Caki2 (cell line): ENCODE results near the gene ARRDC1. TPM values are rescaled to one million over a fixed set of nuclear protein-coding genes. Genes with fewer than 3 reads are reported as not detected.

Experiments used
- DNase-seq: peaks from one replicate; pipeline ENCODE4 v3.0.0-alpha.2; 2015; ENCODE audit warnings: low read depth
- in situ Hi-C: cut with HindIII; loops from 2 replicates; pipeline ENCODE4 v1.10.0; 2016; ENCODE audit warnings: low sequenced_read_pairs, low pct_unique_long_range_greater_than_20kb, mixed read lengths
- total RNA-seq: library from RNA; depleted of rRNA; stranded (reverse); fragments of >200 nt; shearing (Covaris generic); gene quantifications from 2 replicates; pipeline ENCODE4 v1.2.3, GENCODE V29; 2014; ENCODE audit warnings: low replicate concordance

ARRDC1 gene
- total RNA-seq, 1 experiment from 2014 or later: 54.7 TPM

DNA sequence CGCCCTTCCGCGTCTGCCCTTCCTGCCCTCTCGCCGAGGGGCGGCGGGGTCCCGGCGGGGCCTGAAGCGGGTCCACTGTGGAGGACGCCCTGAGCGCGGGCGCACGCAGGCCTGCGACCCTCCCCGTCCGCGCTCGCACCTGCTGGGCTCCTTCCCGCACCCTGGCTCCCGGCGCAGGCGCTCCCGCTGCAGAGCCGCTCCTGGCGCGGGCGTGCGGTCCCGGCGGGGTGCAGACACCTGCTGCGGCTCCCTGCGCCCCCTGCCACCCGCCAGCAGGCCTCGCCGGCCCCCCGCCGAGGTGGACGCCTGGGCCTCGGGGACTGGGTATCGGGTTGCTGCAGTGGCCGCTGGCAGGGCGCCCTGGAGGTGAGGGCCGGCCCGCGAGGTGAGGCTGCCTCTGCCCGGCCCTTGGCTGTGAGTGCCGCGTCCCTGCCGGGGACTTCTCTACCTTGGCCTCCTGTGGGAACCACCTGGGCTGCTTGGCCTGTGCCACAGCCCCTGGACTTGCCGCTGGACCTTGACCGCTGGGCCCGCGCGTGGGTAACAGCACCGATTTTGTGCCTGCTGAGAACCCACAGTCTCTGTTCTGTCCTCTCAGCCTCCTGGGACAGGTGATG is 627 bp downstream of the ARRDC1 start:
- DNase-seq: no peak
- in situ Hi-C loops: no loop called here

- in situ Hi-C loops: no loop called here
- DNase-seq: no peak
These were observed 1.2 kb downstream of the ARRDC1 start for GRCh38 chr9:137606734-137607138.

- in situ Hi-C loops: no loop called here
- no peak for DNase-seq
These were observed 1.8 kb downstream of the ARRDC1 start for GRCh38 chr9:137607141-137607857.

GRCh38 chr9:137610944-137611343 is 5.5 kb downstream of the ARRDC1 start:
- in situ Hi-C loops: no loop called here
- DNase-seq: no peak

DNA sequence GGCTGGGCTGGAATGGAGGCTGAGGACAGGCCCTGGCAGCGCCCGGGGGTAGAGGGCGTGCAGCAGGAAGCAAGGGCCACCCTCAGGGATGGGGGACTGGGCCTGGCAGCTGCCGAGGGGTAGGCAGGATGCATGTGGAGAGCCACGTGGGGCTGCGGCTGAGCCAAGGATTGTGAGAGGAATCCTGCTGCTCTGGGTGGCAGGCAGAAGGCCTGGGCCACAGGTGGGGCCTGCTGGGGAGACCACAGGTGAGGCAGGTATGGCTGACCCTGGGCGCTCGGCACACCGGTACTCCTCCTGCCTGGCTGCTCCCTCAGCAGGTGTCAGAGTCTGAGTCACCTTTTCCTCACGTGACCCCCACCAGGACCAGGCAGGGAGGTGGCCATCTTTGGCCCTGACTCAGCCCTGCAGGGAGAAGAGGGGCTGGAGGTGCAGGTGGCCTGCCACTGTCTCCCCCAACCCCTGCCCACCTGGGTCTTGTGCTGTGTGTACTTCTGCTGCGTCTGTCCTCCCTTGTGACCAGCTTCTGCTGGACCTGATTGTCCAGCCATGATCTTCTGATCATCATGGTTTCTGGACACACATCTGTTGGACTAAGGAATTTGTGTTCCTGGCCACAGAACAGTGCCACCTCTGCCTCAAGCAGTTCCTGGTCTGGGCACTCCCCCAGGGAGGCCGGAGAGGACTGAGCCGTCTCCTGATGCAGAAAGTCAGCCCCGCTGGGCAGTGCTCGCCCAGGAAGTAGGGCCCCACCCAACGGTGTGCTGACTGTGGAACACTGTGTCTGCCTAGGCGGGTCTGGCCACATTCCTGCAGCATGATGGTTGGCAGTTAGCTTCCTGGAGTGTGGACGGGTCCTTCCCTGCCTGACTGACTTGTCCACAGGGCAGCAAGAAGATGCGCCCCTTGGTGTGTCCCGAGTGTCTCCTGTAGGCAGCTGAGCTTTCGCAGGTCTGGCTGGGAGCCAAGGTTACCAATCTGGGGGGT is 6.4 kb downstream of the ARRDC1 start:
- in situ Hi-C loops: no loop called here
- DNase-seq: peak; percentile 93

- no peak for DNase-seq
- in situ Hi-C loops: no loop called here
These were observed 7.3 kb downstream of the ARRDC1 start for GRCh38 chr9:137612741-137613142.

DNA sequence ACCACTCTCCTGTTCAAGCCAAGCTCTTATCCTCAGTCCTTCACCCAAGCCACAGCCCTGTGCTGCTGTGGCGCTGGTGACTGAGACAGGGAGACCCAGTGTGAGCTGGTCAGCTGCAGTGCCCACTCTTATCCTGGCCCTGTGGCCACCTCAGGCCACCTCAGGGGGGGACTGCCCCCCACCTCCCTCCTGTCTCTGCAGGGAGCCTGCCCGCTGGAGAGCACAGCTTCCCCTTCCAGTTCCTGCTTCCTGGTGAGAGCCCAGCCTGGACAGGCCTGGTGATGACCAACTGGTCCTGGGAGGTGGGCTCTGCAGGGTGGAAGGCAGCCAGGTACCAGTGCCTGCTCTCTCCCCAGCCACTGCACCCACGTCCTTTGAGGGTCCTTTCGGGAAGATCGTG is 7.8 kb downstream of the ARRDC1 start:
- no peak for DNase-seq
- in situ Hi-C loops: no loop called here

GRCh38 chr9:137613738-137614523 is 8.4 kb downstream of the ARRDC1 start:
- in situ Hi-C loops: no loop called here
- no peak for DNase-seq

DNA sequence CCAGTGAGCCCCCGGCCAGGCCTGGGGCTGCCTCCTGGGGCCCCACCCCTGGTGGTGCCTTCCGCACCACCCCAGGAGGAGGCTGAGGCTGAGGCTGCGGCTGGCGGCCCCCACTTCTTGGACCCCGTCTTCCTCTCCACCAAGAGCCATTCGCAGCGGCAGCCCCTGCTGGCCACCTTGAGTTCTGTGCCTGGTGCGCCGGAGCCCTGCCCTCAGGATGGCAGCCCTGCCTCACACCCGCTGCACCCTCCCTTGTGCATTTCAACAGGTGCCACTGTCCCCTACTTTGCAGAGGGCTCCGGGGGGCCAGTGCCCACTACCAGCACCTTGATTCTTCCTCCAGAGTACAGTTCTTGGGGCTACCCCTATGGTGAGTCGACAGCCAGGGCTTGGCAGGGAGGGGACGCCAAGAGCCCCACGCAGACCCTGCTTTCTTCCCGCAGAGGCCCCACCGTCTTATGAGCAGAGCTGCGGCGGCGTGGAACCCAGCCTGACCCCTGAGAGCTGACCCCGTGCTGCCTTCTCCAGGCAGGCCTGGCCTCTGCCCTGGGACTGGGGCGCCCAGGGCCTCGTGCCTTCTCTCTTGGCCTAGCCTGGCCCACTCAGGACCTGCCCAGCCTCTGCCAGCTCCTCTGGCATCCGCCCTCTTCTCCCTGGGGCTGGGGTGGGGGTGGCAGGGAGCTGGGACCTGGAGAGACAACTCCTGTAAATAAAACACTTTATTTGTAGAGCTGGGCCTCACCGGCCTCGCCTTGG is 9.3 kb downstream of the ARRDC1 start:
- DNase-seq: no peak
- in situ Hi-C loops: no loop called here

- in situ Hi-C loops: no loop called here
- DNase-seq: no peak
These were observed 9.9 kb downstream of the ARRDC1 start for GRCh38 chr9:137615387-137615871.

DNA sequence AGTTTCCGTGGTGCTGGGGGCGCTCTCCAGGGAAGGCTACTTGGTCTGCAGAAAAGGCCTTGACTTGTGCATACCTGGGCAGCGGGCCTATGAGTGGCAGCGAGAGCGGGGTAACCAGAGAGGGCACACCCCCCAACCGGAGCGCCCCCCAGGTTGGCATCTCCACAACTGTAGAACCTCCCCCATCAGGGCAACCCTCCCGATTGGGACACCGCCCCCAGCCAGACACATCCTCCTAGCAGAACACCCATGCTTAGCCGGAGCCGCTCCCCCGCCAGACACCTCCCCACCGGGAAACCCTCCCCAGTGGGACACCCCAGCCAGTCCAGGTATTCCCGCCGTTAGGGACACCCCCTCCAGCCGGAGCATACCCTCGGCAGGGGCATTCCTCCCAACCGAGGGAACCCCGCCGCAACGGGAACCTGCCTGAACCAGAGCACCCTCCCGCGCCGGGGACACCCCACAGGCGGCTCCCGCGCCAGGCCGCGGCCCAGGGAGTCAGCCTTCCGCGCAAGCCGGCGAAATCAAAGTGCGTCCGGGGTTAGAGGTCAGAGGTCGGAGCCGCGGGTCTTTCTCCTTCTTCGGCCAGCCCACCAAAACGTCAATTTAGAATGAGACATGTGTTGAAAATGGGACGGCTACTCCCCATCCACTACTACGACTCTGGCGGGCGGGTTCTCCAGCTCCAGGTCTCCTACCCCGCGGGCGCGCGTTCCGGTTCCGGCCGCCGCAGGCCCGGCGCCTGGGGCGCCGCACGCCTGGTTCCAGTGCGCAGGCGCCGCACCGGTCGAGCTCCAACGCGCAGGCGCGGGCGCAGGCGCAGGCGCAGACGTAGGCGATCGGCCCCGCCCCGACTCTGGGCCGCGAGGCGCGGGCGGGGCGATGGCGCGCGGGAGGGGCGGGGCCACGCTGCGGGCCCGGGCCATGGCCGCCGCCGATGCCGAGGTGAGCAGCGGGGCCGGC is 12.9 kb downstream of the ARRDC1 start, which contains the start of gene EHMT1:
Gene EHMT1 (plus strand): TSS at position 901 of the 963 bp plus-strand sequence. CDS start 24 bp downstream, at position 925.
- in situ Hi-C loops: no loop called here
- DNase-seq: peak; percentile 74

- in situ Hi-C loops: no loop called here
These were observed 14.0 kb downstream of the ARRDC1 start for GRCh38 chr9:137619240-137620047.

DNA sequence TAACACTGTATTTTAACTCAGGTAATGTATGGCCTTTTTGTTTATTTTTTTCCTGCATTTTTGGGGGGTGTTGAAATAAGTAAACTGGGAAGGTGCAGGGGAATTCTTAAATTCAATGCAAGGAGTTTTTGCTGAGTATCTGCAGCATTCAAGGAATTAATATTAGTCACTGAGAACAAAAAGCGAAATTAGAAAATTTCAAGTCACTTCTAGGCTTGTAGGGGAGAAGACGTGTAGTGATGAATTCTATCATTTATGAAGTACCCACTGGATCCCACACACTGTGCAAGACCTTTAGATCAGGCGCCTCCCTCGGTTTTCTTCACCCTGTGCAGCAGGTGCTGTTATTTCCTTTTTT is 14.5 kb downstream of the ARRDC1 start:
- DNase-seq: no peak
- in situ Hi-C loops: no loop called here

More at GRCh38 chr9:137619240-137620047, 14.0 kb downstream of the ARRDC1 start:
- DNase-seq: peak; percentile 30

- no peak for DNase-seq
- in situ Hi-C loops: no loop called here
These were observed 15.1 kb downstream of the ARRDC1 start for GRCh38 chr9:137620581-137620980.

DNA sequence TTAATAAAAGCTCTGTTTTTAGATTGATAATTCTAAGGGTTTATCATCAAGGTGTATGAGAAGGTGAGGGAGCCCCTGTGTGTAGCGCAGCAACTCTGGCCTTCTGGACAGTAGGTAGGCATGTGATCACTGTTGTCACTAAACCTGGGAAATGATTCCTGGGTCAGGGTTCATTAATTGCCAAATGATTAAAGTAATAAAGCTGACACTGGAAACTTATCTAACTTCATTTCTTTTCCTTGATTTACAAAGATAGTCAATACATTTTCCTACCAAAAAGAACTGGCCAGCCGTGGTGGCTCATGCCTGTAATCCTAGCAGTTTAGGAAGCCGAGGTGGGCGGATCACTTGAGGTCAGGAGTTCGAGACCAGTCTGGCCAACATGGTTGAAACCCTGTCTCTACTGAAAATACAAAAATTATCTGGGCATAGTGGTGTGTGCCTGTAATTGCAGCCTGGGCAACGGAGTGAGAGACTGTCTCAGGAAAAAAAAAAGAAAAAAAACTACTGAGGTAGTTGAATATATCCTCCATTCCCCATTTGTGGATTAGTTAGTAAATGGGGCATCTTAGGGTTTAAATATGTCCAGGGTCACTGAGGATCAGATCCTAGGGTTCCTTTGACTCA is 15.8 kb downstream of the ARRDC1 start:
- DNase-seq: peak; percentile 29
- in situ Hi-C loops: no loop called here
